ENCODE measurements around the gene BRINP1.

DNA sequence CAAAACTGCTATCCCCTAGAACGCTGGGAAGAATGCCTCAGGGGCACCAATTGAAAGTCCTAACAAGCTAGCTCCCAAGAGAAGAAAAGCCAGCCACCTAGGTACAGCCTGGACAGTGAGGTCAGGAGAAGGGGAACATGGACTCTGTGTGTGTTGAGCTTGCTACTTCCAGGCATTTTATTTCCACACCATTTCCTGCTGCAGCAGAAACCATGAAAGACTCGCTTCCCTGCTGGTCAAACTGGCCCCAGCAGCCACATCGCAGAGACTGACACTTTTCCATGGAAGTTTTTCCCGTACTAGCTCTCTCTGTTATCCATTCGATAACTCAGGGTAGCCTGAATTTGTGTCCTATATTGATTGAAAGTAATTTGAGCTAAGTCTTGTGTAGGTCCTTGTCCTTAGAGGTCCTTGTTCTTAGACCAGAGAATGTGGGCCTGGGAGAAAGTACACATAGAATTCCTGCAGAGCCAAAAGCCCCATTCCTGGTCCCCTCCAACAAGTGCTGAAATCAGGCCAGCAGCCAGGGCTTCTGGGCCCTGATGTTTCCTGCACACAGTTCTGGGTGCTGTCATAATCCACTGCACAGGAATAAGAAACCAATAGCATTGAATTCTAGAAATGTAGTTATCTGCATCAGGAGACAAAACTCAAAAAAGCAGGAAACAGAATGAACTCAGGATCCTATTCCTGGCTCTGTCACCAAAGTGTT is 96.6 kb downstream of the BRINP1 start:
- no peak for TF ChIP-seq RAD21 (IDR thresholded peaks at IDR 0.05; ENCODE audit: low read depth)
- TF ChIP-seq, protein P1, sequence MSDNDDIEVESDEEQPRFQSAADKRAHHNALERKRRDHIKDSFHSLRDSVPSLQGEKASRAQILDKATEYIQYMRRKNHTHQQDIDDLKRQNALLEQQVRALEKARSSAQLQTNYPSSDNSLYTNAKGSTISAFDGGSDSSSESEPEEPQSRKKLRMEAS (IDR thresholded peaks at IDR 0.05): no peak
- no peak for TF ChIP-seq CEBPB (IDR thresholded peaks at IDR 0.05)
- no peak for TF ChIP-seq CREB1 (IDR thresholded peaks at IDR 0.05; ENCODE audit: low read depth)
- TF ChIP-seq TEAD4 (IDR thresholded peaks at IDR 0.05): no peak
- TF ChIP-seq EP300 (IDR thresholded peaks at IDR 0.05; ENCODE audit: borderline replicate concordance): no peak
